ENCODE results near the gene TAL1.

DNA sequence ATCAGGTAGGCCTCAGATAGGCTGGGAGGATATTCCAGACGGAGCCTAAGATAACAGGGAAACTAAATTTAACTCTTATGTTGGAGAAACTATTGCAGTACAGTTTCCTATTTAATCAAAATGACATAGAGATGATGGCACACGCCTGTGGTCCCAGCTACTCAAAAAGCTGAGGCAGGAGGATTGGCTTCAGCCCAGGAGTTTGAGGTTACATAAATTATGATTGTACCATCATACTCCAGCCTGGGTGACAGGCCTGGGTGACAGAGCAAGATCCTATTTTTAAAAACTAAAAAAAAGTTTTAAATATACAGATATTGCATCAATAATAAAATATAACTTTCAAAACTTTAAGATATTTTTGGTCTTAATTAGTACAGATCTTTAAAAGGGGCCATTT lies 25.2 kb upstream of the TAL1 start:
- TF ChIP-seq CTCF (IDR thresholded peaks at IDR 0.05) (no peak), ZFX (IDR thresholded peaks at IDR 0.05; ENCODE audit: borderline replicate concordance) (no peak)
